ENCODE measurements around the gene ANKEF1. TPM values are rescaled to one million over a fixed set of nuclear protein-coding genes. Genes with fewer than 3 reads are reported as not detected.

ANKEF1 gene
- total RNA-seq, 3 donors from 2014 or later: 3.5 to 6.7 (median 6.1) TPM

DNA sequence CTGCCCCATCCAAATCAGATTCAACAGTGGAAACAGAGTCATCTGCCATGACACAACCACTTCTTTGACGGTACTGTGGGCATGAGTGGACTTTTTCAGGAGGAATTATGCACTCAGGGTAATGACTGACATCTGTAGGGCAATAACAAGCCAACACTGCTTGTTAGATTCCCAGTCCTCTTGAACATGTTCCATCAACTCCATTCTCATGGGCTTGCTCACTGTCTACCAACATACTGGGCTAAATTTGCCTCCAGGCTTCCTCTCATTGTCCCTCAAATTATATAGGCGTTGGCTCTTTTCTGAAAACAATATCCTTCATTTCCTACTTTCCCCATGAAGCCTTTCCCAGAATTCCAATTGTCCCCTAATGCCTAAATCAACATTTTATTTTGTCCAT, 43.1 kb downstream of the ANKEF1 start:
- intact Hi-C loops (cut with DNase I, micrococcal nuclease): no loop called here
- no peaks in the 10 kb centered on the region for H3K36me3 ChIP-seq (ENCODE audit: low read depth)
- no peak overlapping the region for H3K4me3 ChIP-seq
- TF ChIP-seq, protein P1, sequence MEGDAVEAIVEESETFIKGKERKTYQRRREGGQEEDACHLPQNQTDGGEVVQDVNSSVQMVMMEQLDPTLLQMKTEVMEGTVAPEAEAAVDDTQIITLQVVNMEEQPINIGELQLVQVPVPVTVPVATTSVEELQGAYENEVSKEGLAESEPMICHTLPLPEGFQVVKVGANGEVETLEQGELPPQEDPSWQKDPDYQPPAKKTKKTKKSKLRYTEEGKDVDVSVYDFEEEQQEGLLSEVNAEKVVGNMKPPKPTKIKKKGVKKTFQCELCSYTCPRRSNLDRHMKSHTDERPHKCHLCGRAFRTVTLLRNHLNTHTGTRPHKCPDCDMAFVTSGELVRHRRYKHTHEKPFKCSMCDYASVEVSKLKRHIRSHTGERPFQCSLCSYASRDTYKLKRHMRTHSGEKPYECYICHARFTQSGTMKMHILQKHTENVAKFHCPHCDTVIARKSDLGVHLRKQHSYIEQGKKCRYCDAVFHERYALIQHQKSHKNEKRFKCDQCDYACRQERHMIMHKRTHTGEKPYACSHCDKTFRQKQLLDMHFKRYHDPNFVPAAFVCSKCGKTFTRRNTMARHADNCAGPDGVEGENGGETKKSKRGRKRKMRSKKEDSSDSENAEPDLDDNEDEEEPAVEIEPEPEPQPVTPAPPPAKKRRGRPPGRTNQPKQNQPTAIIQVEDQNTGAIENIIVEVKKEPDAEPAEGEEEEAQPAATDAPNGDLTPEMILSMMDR (IDR thresholded peaks at IDR 0.05): no peak
- no peaks in the 10 kb centered on the region for H3K4me1 ChIP-seq (ENCODE audit: low read depth)
- ATAC-seq (no peak), DNase-seq (no peak)
- no peaks in the 10 kb centered on the region for H3K9me3 ChIP-seq

DNA sequence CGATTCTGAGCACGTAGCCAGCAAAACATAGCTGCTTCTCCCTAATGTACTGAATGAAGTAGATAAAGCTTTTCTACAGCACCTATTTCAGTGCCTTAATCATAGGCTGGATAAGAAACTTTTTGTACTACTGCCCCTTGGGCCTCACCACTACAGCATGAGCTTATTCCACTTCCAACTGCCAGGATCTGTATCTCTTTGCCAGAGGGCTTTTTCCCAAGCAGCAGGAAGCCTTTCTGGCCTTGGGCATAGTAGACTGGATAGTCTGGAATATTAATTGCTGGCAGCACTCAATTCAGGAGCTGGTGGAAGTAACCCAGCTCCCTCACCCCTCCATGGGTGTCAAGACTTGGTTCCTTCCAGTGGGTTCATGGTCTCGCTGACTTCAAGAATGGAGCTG, 43.6 kb downstream of the ANKEF1 start:
- H3K4me1 ChIP-seq (ENCODE audit: low read depth): no peaks in the 10 kb centered on the region
- no peaks in the 10 kb centered on the region for H3K36me3 ChIP-seq (ENCODE audit: low read depth)
- TF ChIP-seq, protein P1 (IDR thresholded peaks at IDR 0.05): no peak
- no peaks in the 10 kb centered on the region for H3K9me3 ChIP-seq
- H3K4me3 ChIP-seq: no peak overlapping the region
- ATAC-seq (no peak), DNase-seq (no peak)
- intact Hi-C loops (cut with DNase I, micrococcal nuclease): no loop called here

DNA sequence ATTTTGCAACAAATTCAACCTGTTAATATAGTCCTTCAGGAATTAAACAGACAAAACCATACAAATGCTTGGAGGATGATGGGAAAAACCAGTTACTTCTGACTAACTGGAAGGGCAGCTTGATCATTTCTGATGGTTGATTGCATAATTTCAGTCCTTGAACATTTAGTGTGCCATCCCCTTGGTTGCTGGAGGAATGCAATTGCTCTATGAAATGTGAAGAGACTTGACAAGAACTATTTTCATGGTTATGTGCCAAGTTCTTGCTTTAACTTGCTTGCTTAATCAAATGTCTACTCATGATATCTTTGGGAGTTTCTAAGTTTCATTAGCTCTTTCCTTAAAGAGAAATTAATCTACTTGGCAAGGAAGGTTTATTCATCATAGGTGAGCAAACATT, 45.2 kb downstream of the ANKEF1 start:
- ATAC-seq (no peak), DNase-seq (no peak)
- no peaks in the 10 kb centered on the region for H3K9me3 ChIP-seq
- no peak overlapping the region for H3K4me3 ChIP-seq
- TF ChIP-seq, protein P1 (IDR thresholded peaks at IDR 0.05): no peak
- no peaks in the 10 kb centered on the region for H3K36me3 ChIP-seq (ENCODE audit: low read depth)
- no peaks in the 10 kb centered on the region for H3K4me1 ChIP-seq (ENCODE audit: low read depth)
- intact Hi-C loops (cut with DNase I, micrococcal nuclease): no loop called here

DNA sequence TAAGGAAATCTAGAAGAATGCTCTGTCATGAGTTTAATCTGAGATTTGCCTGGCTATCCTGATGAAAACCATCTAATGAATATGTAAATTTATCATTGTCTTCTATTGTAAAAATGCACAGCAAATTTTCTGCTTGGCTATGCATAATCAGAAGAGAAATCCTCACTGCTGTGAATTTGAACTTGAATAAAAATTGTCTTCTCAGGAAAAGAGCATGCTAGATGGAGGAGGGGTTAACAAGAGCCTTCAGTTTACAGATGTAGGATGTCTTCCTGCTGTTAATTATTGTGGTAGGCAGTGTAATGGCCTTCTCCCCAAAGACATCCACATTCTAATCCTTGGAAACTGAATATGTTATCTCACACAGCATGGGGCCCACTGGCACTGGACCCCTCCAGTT, 45.8 kb downstream of the ANKEF1 start:
- TF ChIP-seq, protein P1 (IDR thresholded peaks at IDR 0.05): no peak
- H3K36me3 ChIP-seq (ENCODE audit: low read depth): no peaks in the 10 kb centered on the region
- no peaks in the 10 kb centered on the region for H3K4me1 ChIP-seq (ENCODE audit: low read depth)
- ATAC-seq (no peak), DNase-seq (no peak)
- no peaks in the 10 kb centered on the region for H3K9me3 ChIP-seq
- intact Hi-C loops (cut with DNase I, micrococcal nuclease): no loop called here
- no peak overlapping the region for H3K4me3 ChIP-seq

DNA sequence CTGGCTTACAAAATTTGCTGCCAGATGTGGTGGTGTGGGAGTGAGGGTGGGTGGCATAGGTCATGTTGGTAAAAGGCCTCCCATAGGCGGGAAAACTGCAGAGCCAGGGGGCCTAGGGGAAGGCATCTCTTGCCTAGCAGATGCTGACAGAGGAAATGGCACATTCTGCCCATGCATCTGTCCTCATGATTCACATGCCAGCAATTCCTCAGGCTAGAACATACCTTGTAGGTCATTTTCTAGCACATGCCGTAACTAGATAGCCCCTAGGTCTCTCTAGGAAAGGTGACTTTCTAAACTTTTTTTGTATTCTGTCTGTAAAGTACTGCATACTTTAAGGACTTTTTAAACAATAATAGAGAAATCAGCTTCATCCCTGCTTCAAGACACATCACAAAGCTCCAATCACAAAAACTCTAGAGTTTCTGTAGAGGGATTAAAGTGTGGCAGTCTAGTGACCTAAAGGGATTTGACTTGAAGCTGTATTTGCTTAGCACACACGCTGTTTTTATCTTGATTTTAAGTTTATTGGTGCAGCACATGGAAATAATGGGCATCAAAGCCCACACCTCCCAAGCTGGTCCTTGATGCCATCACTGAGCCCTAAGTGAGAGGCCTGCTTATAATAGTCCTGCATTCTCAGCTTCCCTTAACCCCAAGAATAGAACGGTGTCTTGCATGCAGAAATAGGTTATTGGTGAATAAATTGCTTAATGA, 55.2 kb downstream of the ANKEF1 start:
- Histone ChIP-seq H3K4me3 (no peak overlapping the region), H3K9me3 (no peaks in the 10 kb centered on the region), H3K4me1 (ENCODE audit: low read depth) (no peaks in the 10 kb centered on the region), H3K36me3 (ENCODE audit: low read depth) (no peaks in the 10 kb centered on the region)
- intact Hi-C loops (cut with DNase I, micrococcal nuclease): loop anchor here (2.0 to 10.0 kb wide), 2 partner anchors 109 to 115 kb away; no protein-coding TSS in a partner anchor
- TF ChIP-seq, protein P1 (IDR thresholded peaks at IDR 0.05): no peak
- ATAC-seq (no peak), DNase-seq (no peak)

Measured in mucosa of descending colon (tissue), 3 donors.